IMR-90 (cell line): ENCODE measurements around the gene RPH3AL.

Source experiments
- BHLHE40 ChIP-seq: fragments of 150-350 bp; IDR thresholded peaks from 2 replicates; pipeline ENCODE4 v1.6.1; 2016; ENCODE audit warnings: mild to moderate bottlenecking, low read depth, low read length
- CEBPB ChIP-seq: IDR thresholded peaks from 2 replicates; pipeline ENCODE4 v1.6.1; 2012; ENCODE audit warnings: low read depth, low read length, improper control_type of control experiment
- CTCF ChIP-seq: conservative IDR thresholded peaks from 2 replicates; pipeline ENCODE4 v1.5.1; 2012; ENCODE audit warnings: mild to moderate bottlenecking, low read depth, low read length, improper control_type of control experiment
- FOS ChIP-seq: fragments of 150-350 bp; IDR thresholded peaks from 2 replicates; pipeline ENCODE4 v1.6.1; 2016; ENCODE audit warnings: low read depth, low read length
- MAFK ChIP-seq: IDR thresholded peaks from 2 replicates; pipeline ENCODE4 v1.6.1; 2012; ENCODE audit warnings: low read depth, low read length, improper control_type of control experiment
- MXI1 ChIP-seq: IDR thresholded peaks from 2 replicates; pipeline ENCODE4 v1.6.1; 2012; ENCODE audit warnings: low read depth, mild to moderate bottlenecking, low read length, moderate library complexity, borderline replicate concordance
- POLR2A ChIP-seq: IDR thresholded peaks from 2 replicates; pipeline ENCODE4 v1.6.1; 2012; ENCODE audit warnings: mild to moderate bottlenecking, low read depth, low read length
- RAD21 ChIP-seq: IDR thresholded peaks from 2 replicates; pipeline ENCODE4 v1.6.1; 2012; ENCODE audit warnings: low read length, improper control_type of control experiment
- RCOR1 ChIP-seq: IDR thresholded peaks from 2 replicates; pipeline ENCODE4 v1.6.1; 2012; ENCODE audit warnings: mild to moderate bottlenecking, low read length, improper control_type of control experiment; ENCODE audit not compliant: insufficient replicate concordance
- RFX5 ChIP-seq: IDR thresholded peaks from 2 replicates; pipeline ENCODE4 v1.8.0; 2012; ENCODE audit warnings: low read depth, mild to moderate bottlenecking, low read length, moderate library complexity
- SMC3 ChIP-seq: fragments of 150-350 bp; IDR thresholded peaks from 2 replicates; pipeline ENCODE4 v1.6.1; 2016; ENCODE audit warnings: low read depth, mild to moderate bottlenecking, antibody characterized with exemption, low read length, moderate library complexity

DNA sequence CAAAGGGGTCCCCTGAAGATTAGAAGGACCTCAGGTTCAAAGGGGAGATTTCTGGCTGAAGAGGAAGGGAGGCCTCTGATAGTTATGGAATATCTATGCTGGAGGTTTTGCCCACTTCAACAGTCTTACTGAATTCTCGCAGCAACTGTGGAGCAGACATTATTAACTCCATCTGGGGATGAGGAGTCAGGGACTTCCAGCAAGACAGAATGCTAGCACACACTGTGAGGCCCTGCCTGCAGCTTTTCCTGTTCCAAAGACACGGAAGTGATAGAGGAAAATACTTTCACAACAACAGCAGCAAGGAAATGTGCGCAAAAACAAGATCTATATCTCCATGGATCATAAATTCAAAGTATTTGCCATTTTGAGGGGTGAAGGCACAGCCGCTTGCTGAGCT is 72.8 kb downstream of the RPH3AL start:
- TF ChIP-seq POLR2A (no peak), CTCF (no peak), SMC3 (no peak), RFX5 (no peak), RCOR1 (no peak), MXI1 (no peak), BHLHE40 (no peak), CEBPB (no peak), MAFK (no peak), RAD21 (no peak), FOS (no peak)
